ENCODE data around the gene PAQR5.
"Not testable (repeated sequence)": the region's sequence is repeated elsewhere in the genome, so short reads cannot be mapped to it uniquely, and the experiment has no call there.

Gene PAQR5

DNA sequence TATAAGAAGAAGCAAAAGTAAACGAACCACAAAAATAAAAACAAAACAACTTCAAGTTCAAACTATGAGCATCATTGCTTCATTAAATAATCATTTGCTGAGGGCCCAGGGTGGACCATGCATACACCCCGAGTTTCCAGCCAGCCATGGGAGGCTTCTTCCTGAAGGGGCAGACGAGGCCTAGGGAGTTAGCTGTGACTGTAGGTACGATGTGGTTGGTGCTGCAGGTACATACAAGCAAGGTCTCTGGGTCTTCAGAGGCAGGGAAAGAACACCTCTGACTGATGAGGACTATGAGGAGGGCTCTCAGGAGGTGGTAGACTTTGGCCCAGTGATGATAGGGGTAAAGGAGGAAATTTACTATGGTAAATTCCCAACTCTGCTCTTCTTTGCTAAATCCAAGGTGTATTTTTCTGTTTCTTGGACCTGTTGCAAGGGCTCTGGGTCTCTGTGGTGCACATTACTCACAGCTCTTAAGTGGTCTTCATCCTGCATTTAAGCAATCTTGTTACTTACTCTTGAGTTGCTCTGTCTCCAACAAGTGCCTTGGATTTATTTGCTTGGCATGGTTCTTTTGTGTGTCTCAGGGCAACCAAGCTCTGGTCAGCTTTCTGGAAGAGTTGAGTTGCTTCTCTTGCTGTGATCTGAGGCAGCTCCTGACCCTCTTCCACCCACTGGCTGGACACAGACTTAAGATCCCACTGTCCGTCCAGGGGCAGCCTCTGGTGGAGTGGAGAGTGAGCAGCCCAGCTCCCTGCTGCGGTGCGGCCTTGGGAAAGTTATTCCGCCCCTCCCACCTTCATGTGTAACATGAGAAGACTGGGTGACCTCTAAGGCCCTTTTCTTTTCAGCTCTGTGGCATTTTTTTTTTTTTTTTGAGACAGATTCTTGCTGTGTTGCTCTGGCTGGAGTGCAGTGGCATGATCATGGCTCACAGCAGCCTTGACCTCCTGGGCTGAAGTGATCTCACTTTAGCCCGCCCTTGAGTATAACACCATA is 59.4 kb downstream of the PAQR5 start:
- DNase-seq (ENCODE audit: low read depth), result peak; percentile 15

DNA sequence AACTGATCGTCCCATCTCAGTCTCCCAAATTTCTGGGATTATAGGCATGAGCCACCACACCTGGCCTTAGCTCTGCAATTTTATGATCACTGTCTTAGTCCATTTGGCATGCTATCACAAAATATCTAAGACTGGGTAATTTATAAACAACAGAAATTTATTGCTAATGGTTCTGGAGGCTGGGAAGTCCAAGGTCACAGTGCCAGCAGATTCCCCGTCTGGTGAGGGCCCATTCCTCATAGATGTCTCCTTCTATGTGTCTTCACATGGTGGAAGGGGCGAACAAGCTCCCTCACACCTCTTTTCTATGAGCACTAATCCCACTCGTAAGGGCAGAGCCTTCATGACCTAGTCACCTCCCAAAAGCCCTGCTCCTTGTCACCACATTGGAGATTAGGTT is 60.1 kb downstream of the PAQR5 start:
- no peak for DNase-seq (ENCODE audit: low read depth)

GRCh38 chr15:69359722-69360121 is 61.0 kb downstream of the PAQR5 start:
- no peak for DNase-seq (ENCODE audit: low read depth)

DNA sequence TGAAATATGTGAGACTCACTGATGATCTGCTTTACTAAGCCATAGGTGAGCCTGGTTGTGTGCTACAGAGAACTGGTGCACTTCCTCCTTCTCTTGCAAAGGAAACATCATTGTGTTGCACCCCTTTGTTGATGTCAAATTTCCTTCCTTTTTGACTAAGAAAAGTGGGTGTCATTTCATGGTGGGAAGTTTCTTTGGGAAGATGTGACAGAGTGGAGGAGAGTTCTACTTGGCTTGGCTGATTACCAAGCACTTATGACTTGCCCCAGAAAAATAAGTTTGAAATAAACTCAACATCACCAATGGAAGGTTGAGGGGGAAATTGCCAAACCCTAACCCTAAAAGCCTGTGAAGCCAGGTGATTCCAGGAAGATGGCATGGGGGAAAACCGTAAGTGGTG is 61.9 kb downstream of the PAQR5 start:
- no peak for DNase-seq (ENCODE audit: low read depth)

- no peak for DNase-seq (ENCODE audit: low read depth)
These were observed 68.5 kb downstream of the PAQR5 start for GRCh38 chr15:69367236-69367635.

- DNase-seq (ENCODE audit: low read depth), result no peak
These were observed 70.9 kb downstream of the PAQR5 start for GRCh38 chr15:69369631-69370030.

GRCh38 chr15:69373406-69373805 is 74.7 kb downstream of the PAQR5 start:
- no peak for DNase-seq (ENCODE audit: low read depth)

DNA sequence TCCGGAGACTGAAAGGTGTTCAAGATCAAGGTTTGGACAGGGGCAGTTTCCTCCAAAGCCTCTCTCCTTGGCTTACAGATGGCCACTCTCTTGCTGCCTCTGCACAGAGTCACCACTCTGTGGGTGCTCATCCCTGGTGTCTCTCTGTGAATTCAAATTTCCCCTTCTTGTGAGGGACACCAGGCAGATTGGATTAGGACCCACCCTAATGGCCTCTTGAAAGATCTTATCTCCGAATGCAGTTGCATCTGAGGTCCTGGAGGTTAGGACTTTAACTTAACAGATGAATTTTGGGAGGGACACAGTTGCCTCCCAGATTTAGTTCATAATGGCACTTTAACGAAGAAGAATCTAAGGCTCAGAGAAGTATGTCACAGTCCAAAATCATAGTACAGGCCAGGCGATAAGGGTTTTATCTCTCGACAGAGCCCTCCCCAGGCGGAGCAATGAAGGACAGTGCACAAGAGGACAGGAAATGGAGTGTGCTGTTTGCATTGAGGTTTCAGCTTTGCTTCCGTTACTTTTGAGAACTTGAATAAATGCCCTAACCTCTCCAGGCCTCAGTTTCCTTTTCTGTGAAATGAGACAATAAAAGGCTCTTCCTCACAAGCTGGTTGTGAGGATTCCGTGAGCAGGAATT is 76.6 kb downstream of the PAQR5 start:
- DNase-seq (ENCODE audit: low read depth), result no peak

DNA sequence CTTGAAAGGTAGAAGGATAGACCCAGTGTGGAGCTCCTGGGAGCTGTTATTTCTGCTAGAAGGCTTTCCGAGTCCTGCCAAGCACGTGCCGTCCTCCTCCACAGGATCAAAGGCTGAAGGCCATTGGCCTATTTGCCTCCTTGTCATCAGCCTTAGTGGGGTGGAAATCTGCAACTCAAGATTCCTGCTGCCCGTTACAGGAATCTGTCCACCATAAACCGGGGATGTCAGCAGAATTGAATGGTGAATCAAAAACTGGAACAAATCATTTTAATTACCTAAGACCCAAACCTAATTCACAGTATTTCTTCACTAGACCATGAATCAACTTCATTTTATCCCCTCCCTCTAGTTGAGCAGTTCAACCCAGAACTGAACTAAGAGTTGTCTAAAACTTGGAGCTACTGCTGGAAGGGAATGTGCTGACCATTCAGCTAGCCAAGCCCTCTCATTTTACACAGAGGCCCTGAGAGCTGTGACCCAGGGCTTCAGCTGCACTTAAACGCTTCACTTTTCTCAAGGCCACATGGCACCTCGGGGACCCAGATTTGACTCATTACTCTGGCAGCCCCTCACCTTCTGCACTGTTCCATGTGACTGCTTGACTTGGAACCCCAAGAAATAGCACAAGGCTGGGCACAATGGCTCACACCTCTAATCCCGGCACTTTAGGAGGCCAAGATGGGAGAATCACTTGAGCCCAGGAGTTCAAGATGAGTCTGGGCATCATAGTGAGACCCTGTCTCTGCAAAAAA is 78.7 kb downstream of the PAQR5 start:
- DNase-seq (ENCODE audit: low read depth), result no peak

DNA sequence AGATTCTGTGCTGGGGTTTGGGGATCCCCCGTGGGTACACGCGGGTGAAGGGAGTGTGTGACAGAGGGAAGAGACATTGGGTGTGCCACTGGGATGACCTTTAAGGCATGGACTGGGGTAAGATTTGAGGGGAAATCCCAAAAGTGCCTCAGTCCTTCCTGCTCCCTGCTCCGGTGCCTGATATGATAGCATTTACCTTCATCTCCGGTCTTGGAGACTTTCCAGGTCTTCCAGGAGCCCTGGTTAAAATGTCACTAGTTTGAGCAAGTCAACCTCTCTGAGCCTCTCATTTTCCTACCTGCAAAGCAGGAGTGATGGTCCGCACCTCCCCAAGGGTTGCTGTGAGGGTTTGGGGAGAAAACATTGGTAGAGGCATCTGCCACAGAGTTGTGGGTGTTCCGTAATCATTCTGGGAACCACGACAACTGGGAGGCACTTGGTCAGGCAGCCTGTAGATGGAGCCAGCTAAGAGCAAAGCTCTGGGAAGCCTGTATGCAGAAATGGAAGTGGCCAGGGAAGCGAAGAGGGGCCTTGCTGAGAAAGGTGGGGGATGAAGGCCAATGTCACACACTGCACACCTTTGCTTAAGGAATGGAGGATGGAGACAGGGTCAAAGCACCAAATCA is 81.5 kb downstream of the PAQR5 start:
- no peak for DNase-seq (ENCODE audit: low read depth)

- DNase-seq (ENCODE audit: low read depth), result no peak
These were observed 82.0 kb downstream of the PAQR5 start for GRCh38 chr15:69380726-69381105.

- DNase-seq (ENCODE audit: low read depth), result not testable (repeated sequence)
These were observed 83.5 kb downstream of the PAQR5 start for GRCh38 chr15:69382176-69382575.

DNA sequence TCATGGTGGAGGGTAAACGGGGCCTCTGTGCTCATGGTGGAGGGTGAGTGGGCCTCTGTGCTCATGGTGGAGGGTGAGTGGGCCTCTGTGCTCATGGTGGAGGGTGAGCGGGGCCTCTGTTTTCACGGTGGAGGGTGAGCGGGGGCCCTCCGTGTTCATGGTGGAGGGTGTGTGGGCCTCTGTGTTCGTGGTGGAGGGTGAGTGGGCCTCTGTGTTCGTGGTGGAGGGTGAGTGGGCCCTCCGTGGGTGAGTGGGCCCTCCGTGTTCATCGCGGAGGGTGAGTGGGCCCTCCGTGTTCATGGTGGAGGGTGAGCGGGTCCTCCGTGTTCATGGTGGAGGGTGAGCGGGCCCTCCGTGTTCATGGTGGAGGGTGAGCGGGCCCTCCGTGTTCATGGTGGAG is 85.4 kb downstream of the PAQR5 start:
- not testable (repeated sequence) for DNase-seq (ENCODE audit: low read depth)

DNA sequence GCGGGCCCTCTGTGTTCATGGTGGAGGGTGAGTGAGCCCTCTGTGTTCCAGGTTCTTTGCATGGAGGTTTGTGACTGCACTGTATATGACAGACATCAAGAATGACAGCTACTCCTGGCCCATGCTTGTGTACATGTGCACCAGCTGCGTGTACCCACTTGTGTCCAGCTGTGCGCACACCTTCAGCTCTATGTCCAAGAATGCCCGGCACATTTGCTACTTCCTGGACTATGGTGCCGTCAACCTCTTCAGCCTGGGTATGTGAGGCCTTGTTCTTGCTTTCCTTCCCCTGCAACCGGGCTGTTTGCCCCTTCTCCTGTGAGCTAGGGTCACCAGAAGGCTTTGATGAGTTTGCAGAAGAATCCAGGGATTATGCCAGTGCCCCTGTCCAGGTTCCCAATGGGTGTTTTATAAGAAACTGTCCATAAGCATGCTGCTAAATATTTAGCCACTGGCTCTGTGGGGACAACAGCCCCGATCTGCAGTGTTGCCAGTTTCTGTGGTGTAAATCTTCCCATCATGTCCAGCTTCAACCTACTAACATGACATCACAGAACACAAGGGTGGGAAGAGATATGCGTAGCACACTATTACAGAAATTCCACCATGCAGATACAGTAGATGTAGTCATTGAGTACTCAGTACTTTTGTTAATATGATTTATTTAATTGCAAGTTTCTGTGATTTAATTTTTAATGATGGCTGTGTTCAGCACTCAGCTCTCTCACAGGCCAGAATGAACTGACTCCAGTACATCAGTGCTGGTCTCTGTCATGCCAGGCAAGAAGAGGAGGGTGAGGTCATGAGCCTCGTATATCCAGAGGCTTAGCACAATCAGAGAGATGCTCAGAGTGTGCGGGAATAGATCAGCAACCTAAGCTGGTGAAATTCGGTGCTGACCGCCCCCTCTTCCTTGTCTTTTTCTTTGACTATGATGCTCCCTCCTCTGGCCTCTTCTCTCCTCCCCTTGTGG is 86.2 kb downstream of the PAQR5 start:
- DNase-seq (ENCODE audit: low read depth), result no peak

GRCh38 chr15:69385831-69386230 is 87.1 kb downstream of the PAQR5 start:
- no peak for DNase-seq (ENCODE audit: low read depth)

- DNase-seq (ENCODE audit: low read depth), result no peak
These were observed 87.6 kb downstream of the PAQR5 start for GRCh38 chr15:69386284-69386683.

- no peak for DNase-seq (ENCODE audit: low read depth)
These were observed 89.6 kb downstream of the PAQR5 start for GRCh38 chr15:69388260-69388705.

- DNase-seq (ENCODE audit: low read depth), result no peak
These were observed 90.7 kb downstream of the PAQR5 start for GRCh38 chr15:69389426-69389825.

GRCh38 chr15:69390575-69390974 is 91.9 kb downstream of the PAQR5 start:
- DNase-seq (ENCODE audit: low read depth), result peak; percentile 24

DNA sequence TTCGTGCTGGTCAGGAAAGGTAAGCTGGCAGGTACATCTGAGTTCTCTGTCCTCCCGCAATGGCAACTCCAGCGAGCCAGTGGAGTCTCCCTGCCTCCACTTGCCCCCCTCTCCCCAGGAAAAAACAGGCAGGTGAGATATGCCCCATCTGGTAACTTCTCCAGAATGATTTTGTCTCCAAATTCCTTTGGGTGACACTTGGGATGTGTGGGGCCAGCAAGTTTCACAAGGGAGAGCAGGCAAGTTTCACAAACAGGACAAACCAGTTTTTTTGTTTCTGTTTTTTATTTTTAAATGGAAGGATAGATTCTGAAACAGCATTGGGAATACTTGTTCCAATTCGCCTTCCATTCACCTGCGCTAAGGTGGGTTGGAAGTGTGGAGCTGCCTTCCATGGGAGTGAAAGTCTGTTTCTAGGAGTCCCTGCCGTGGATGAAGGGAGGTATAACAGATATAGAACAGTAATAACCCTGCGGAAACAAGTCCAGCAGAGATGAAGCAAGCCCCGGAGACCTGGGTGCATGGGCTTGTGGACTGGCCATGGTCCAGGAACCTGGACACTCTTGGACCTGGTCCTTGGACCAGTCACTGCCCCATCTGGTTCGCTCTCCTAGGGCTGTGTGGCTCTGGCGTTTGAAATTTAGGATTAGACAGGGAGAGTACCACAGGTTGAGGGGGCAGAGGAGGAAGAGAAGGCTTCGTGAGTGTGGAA is 92.5 kb downstream of the PAQR5 start:
- DNase-seq (ENCODE audit: low read depth), result no peak
